ENCODE results near the gene MYO7B. TPM values are rescaled to one million over a fixed set of nuclear protein-coding genes. Genes with fewer than 3 reads are reported as not detected.

Gene MYO7B
- total and polyA plus RNA-seq, 2 donors (not counting 1 experiment from before 2014, with no cell fraction given) = 5.0 to 68.2 TPM

DNA sequence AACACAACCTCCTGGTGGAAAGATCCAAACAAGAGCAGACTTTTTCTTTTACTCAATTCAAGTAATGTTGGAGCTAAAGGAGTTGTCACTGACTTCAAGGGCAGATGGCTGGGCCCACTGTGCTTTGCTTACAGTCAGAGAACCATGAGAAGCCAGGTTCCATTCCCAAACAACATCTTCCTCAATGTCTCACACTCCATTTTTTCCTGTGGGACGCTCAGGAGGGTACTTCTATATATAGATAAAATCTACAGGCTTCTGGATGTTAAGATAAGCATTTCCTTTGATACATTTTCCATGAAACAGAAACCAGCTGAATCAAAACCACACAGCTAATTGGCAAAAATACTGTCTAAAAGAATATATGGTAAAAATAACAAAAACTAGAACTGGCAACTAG is 23.6 kb upstream of the MYO7B start:
- Histone ChIP-seq H3K79me2 (ENCODE audit: control insufficient read depth, insufficient read depth, low read length) (peaks cover 99% of the 10 kb centered on the region), H3K4me2 (replicated peaks; ENCODE audit: low read depth, low read length, poor library complexity, severe bottlenecking) (no peak overlapping the region), H3K9ac (ENCODE audit: low read length) (no peak overlapping the region), H3K9me3 (ENCODE audit: control extremely low read depth in 1 of 3, control insufficient read depth in 2 of 3, insufficient read depth in 1 of 3, low read length in 2 of 3) (no peaks in the 10 kb centered on the region), H3K4me3 (ENCODE audit: control extremely low read depth in 1 of 5, extremely low read depth in 1 of 5, insufficient read depth in 1 of 5, low read depth in 2 of 5, low read length in 4 of 5) (no peak overlapping the region), H3K4me1 (ENCODE audit: control insufficient read depth in 2 of 2, insufficient read depth in 2 of 2, low read length in 2 of 2) (peaks cover 16% of the 10 kb centered on the region in 2 donors), H3K36me3 (replicated peaks in 1 of 2; ENCODE audit: control extremely low read depth in 1 of 2, control insufficient read depth in 1 of 2, extremely low read depth in 1 of 2, insufficient read depth in 2 of 2, low read length in 1 of 2) (peaks cover 10 to 39% of the 10 kb centered on the region in 2 experiments), H2AFZ (ENCODE audit: insufficient read depth, low read depth, low read length, poor library complexity, severe bottlenecking) (no peak overlapping the region), H4K20me1 (ENCODE audit: control insufficient read depth, insufficient read depth, low read length, poor library complexity, severe bottlenecking) (peaks cover 89% of the 10 kb centered on the region), H3K27me3 (replicated peaks in 1 of 4; ENCODE audit: control extremely low read depth in 1 of 4, control insufficient read depth in 3 of 4, insufficient read depth in 4 of 4, low read length in 3 of 4) (no peaks in the 10 kb centered on the region), H3K27ac (ENCODE audit: low read length in 2 of 2) (peak overlapping the region in 1 of 2 donors; percentile 13)
- WGBS (ENCODE audit: insufficient coverage) = no CpG with 5 or more reads among the region's 1 CpG
- intact Hi-C loops (cut with micrococcal nuclease) = no loop called here
- ATAC-seq (ENCODE audit: low read depth) (no peak), DNase-seq (no peak)
- H3K9me3 Mint-ChIP-seq (ENCODE audit: insufficient read depth) = no peaks in the 10 kb centered on the region
- CTCF ChIA-PET = no interaction called here
- peaks cover 64% of the 10 kb centered on the region for H3K4me1 Mint-ChIP-seq
- no peak for TF ChIP-seq EZH2 (IDR thresholded peaks at IDR 0.05; ENCODE audit: borderline replicate concordance, insufficient read depth, low read depth, low read length, poor library complexity, severe bottlenecking)
- TF ChIP-seq, protein P1, sequence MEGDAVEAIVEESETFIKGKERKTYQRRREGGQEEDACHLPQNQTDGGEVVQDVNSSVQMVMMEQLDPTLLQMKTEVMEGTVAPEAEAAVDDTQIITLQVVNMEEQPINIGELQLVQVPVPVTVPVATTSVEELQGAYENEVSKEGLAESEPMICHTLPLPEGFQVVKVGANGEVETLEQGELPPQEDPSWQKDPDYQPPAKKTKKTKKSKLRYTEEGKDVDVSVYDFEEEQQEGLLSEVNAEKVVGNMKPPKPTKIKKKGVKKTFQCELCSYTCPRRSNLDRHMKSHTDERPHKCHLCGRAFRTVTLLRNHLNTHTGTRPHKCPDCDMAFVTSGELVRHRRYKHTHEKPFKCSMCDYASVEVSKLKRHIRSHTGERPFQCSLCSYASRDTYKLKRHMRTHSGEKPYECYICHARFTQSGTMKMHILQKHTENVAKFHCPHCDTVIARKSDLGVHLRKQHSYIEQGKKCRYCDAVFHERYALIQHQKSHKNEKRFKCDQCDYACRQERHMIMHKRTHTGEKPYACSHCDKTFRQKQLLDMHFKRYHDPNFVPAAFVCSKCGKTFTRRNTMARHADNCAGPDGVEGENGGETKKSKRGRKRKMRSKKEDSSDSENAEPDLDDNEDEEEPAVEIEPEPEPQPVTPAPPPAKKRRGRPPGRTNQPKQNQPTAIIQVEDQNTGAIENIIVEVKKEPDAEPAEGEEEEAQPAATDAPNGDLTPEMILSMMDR (IDR thresholded peaks at IDR 0.05) = no peak
- no peak overlapping the region for H3K27ac Mint-ChIP-seq
- H3K27me3 Mint-ChIP-seq = no peaks in the 10 kb centered on the region
- no peak overlapping the region for H3K4me3 Mint-ChIP-seq
- POLR2A ChIA-PET = no interaction called here

DNA sequence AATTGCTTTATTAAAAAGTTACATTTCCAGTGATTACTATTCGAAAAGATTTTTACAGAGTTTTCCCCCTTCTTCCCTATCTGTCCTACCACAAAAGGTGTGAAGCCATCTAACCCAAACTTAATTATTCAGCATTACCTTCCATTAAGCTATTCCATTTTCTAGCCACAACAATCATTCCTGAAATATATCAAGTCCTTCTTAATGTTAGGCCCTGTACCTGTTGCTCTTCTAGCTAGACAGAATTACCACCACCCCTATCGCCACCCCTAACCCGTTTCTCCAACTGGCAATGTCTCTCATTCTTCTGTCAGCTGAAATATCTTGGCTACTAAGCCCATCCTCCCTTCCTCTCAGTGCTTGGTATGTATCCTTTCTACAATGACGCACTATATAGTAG is 23.1 kb upstream of the MYO7B start:
- Histone ChIP-seq H3K79me2 (ENCODE audit: control insufficient read depth, insufficient read depth, low read length) (peaks cover 99% of the 10 kb centered on the region), H3K4me3 (ENCODE audit: control extremely low read depth in 1 of 5, extremely low read depth in 1 of 5, insufficient read depth in 1 of 5, low read depth in 2 of 5, low read length in 4 of 5) (no peak overlapping the region), H3K9ac (ENCODE audit: low read length) (no peak overlapping the region), H3K4me2 (replicated peaks; ENCODE audit: low read depth, low read length, poor library complexity, severe bottlenecking) (no peak overlapping the region), H3K27me3 (replicated peaks in 1 of 4; ENCODE audit: control extremely low read depth in 1 of 4, control insufficient read depth in 3 of 4, insufficient read depth in 4 of 4, low read length in 3 of 4) (no peaks in the 10 kb centered on the region), H3K9me3 (ENCODE audit: control extremely low read depth in 1 of 3, control insufficient read depth in 2 of 3, insufficient read depth in 1 of 3, low read length in 2 of 3) (no peaks in the 10 kb centered on the region), H3K36me3 (replicated peaks in 1 of 2; ENCODE audit: control extremely low read depth in 1 of 2, control insufficient read depth in 1 of 2, extremely low read depth in 1 of 2, insufficient read depth in 2 of 2, low read length in 1 of 2) (peaks cover 10 to 39% of the 10 kb centered on the region in 2 experiments), H3K4me1 (ENCODE audit: control insufficient read depth in 2 of 2, insufficient read depth in 2 of 2, low read length in 2 of 2) (peaks cover 16% of the 10 kb centered on the region in 2 donors), H3K27ac (ENCODE audit: low read length in 2 of 2) (peak overlapping the region in 1 of 2 donors; percentile 13), H2AFZ (ENCODE audit: insufficient read depth, low read depth, low read length, poor library complexity, severe bottlenecking) (no peak overlapping the region), H4K20me1 (ENCODE audit: control insufficient read depth, insufficient read depth, low read length, poor library complexity, severe bottlenecking) (peaks cover 85% of the 10 kb centered on the region)
- POLR2A ChIA-PET = no interaction called here
- CTCF ChIA-PET = no interaction called here
- DNase-seq (no peak), ATAC-seq (ENCODE audit: low read depth) (no peak)
- H3K9me3 Mint-ChIP-seq (ENCODE audit: insufficient read depth) = no peaks in the 10 kb centered on the region
- intact Hi-C loops (cut with micrococcal nuclease) = no loop called here
- TF ChIP-seq, protein P1 (IDR thresholded peaks at IDR 0.05) = no peak
- no peak for TF ChIP-seq EZH2 (IDR thresholded peaks at IDR 0.05; ENCODE audit: borderline replicate concordance, insufficient read depth, low read depth, low read length, poor library complexity, severe bottlenecking)
- 96% methylated on average over 3 of the region's 4 CpGs for WGBS (ENCODE audit: insufficient coverage)
- no peak overlapping the region for H3K27ac Mint-ChIP-seq
- no peak overlapping the region for H3K4me3 Mint-ChIP-seq
- no peaks in the 10 kb centered on the region for H3K27me3 Mint-ChIP-seq
- H3K4me1 Mint-ChIP-seq = peaks cover 67% of the 10 kb centered on the region

Measured in B cell (primary cell).